H1 (cell line): ENCODE measurements around the gene MEX3D. TPM values are rescaled to one million over a fixed set of nuclear protein-coding genes. Genes with fewer than 3 reads are reported as not detected.
"Not testable (repeated sequence)": the region's sequence is repeated elsewhere in the genome, so short reads cannot be mapped to it uniquely, and the experiment has no call there.

ENCODE experiments used
- CTCF ChIA-PET: fragments of 300-600 bp; sonication (Branson Sonifier 250); formaldehyde crosslinking; loops from one replicate; lab custom pipeline; 2021; ENCODE audit not compliant: partially characterized antibody; lab: Charles Lee
- POLR2A ChIA-PET: fragments of 300-600 bp; sonication (Branson Sonifier 250); formaldehyde crosslinking; loops from one replicate; lab custom pipeline; 2021; ENCODE audit warnings: inconsistent platforms; ENCODE audit not compliant: partially characterized antibody; lab: Charles Lee
- DNase-seq, 2 experiments: peaks; one replicate each; pipeline versions ENCODE4 v3.0.0 to v3.0.0-alpha.2; 2010 to 2022; ENCODE audit warnings: low spot score in 2 of 2, low read depth in 1 of 2, mixed read lengths in 1 of 2
- FAIRE-seq: peaks from 2 replicates; lab custom pipeline; 2011; peaks lifted over from hg19 to GRCh38; lab: Jason Lieb, UNC
- H2AFZ ChIP-seq: 2 replicates; pipeline ENCODE4 v1.8.1; 2012; ENCODE audit warnings: low read length, inconsistent platforms
- H2AK5ac ChIP-seq: 2 replicates; pipeline ENCODE4 v1.6.1; 2013; ENCODE audit warnings: low read depth, low read length
- H2BK120ac ChIP-seq: replicated peaks from 2 replicates; pipeline ENCODE3; 2013; ENCODE audit warnings: low read depth, low read length, inconsistent platforms
- H2BK12ac ChIP-seq: 2 replicates; pipeline ENCODE4 v1.6.1; 2013; ENCODE audit warnings: low read depth, low read length
- H2BK15ac ChIP-seq: 2 replicates; pipeline ENCODE4 v1.6.1; 2013; ENCODE audit warnings: low read length
- H2BK20ac ChIP-seq: 2 replicates; pipeline ENCODE4 v1.6.1; 2013; ENCODE audit warnings: low read length
- H2BK5ac ChIP-seq: 2 replicates; pipeline ENCODE4 v1.6.1; 2013; ENCODE audit warnings: low read depth, low read length
- H3K14ac ChIP-seq: 2 replicates; pipeline ENCODE4 v1.6.1; 2013; ENCODE audit warnings: inconsistent platforms; ENCODE audit not compliant: insufficient read length
- H3K18ac ChIP-seq: 2 replicates; pipeline ENCODE4 v1.6.1; 2013; ENCODE audit warnings: low read length; ENCODE audit errors: extremely low read depth
- H3K23ac ChIP-seq: 2 replicates; pipeline ENCODE4 v1.6.1; 2013; ENCODE audit warnings: inconsistent platforms; ENCODE audit not compliant: insufficient read length
- H3K23me2 ChIP-seq: 2 replicates; pipeline ENCODE4 v1.6.1; 2013; ENCODE audit warnings: low read depth, low read length
- H3K27ac ChIP-seq: 2 replicates; pipeline ENCODE4 v1.6.1; 2011; ENCODE audit warnings: low read depth, low read length, inconsistent platforms
- H3K27me3 ChIP-seq, 4 experiments: replicated peaks in 1 of 4; 1 replicate in 1 of 4; 2 replicates in 3 of 4; pipeline versions ENCODE4 v1.6.1 to v1.8.1; 2011 to 2013; ENCODE audit warnings: low read length in 3 of 4, mild to moderate bottlenecking in 3 of 4, inconsistent platforms in 2 of 4, mixed read lengths in 2 of 4, moderate library complexity in 1 of 4; ENCODE audit not compliant: control insufficient read depth in 3 of 4, insufficient read depth in 3 of 4; ENCODE audit errors: extremely low read depth in 1 of 4
- H3K36me3 ChIP-seq, 4 experiments: 2 replicates each; pipeline versions ENCODE4 v1.6.1 to v1.8.1; 2011 to 2013; ENCODE audit warnings: mild to moderate bottlenecking in 4 of 4, low read length in 3 of 4, moderate library complexity in 2 of 4, control low read depth in 1 of 4, inconsistent platforms in 1 of 4; ENCODE audit not compliant: insufficient read depth in 4 of 4, control insufficient read depth in 2 of 4
- H3K4ac ChIP-seq: replicated peaks from 2 replicates; pipeline ENCODE3; 2013; ENCODE audit warnings: low read length, low read depth, mixed read lengths, inconsistent platforms; ENCODE audit not compliant: insufficient read length
- H3K4me1 ChIP-seq, 4 experiments: replicated peaks in 1 of 4; 1 replicate in 1 of 4; 2 replicates in 3 of 4; pipeline versions ENCODE4 v1.6.1 to v1.8.1; 2011 to 2013; ENCODE audit warnings: low read length in 3 of 4, inconsistent platforms in 2 of 4, mixed read lengths in 1 of 4; ENCODE audit not compliant: insufficient read depth in 4 of 4, control insufficient read depth in 3 of 4
- H3K4me2 ChIP-seq, 2 experiments: 2 replicates each; pipeline versions ENCODE4 v1.6.1 to v1.8.1; 2011 to 2013; ENCODE audit warnings: low read depth in 2 of 2, low read length in 2 of 2, control low read depth in 1 of 2, inconsistent platforms in 1 of 2, mild to moderate bottlenecking in 1 of 2; ENCODE audit not compliant: insufficient read depth in 1 of 2
- H3K4me3 ChIP-seq, 4 experiments: fragments of 200-600, 300-600 bp in 1 of 4; sonication (generic), shearing (Covaris generic), sonication (Bioruptor Twin) in 1 of 4; 2 replicates each; pipeline versions ENCODE4 v1.5.1 to v1.8.1; 2011 to 2016; ENCODE audit warnings: low read length in 4 of 4, low read depth in 3 of 4, control low read depth in 2 of 4, inconsistent platforms in 2 of 4, mild to moderate bottlenecking in 2 of 4, mixed read lengths in 1 of 4, moderate library complexity in 1 of 4; ENCODE audit not compliant: insufficient read depth in 2 of 4; ENCODE audit errors: extremely low read depth in 1 of 4
- H3K56ac ChIP-seq: replicated peaks from 2 replicates; pipeline ENCODE3; 2013; ENCODE audit warnings: low read depth, mild to moderate bottlenecking, mixed read lengths, low read length, inconsistent platforms; ENCODE audit not compliant: insufficient read length
- H3K79me1 ChIP-seq: 2 replicates; pipeline ENCODE4 v1.6.1; 2013; ENCODE audit warnings: low read depth, low read length, control low read depth
- H3K79me2 ChIP-seq, 2 experiments: 2 replicates each; pipeline versions ENCODE4 v1.6.1 to v1.8.1; 2012 to 2013; ENCODE audit warnings: low read length in 2 of 2, mild to moderate bottlenecking in 2 of 2, inconsistent platforms in 1 of 2; ENCODE audit not compliant: insufficient read depth in 2 of 2, control insufficient read depth in 1 of 2
- H3K9ac ChIP-seq, 4 experiments: replicated peaks in 1 of 4; 1 replicate in 1 of 4; 2 replicates in 3 of 4; pipeline versions ENCODE4 v1.6.1 to v1.8.1; 2011 to 2013; ENCODE audit warnings: low read depth in 3 of 4, low read length in 3 of 4, control low read depth in 2 of 4, mild to moderate bottlenecking in 2 of 4, moderate library complexity in 2 of 4, inconsistent platforms in 1 of 4; ENCODE audit errors: extremely low read depth in 1 of 4
- H3K9me3 ChIP-seq, 2 experiments: 2 replicates each; pipeline versions ENCODE4 v1.6.1 to v1.8.1; 2012 to 2013; ENCODE audit warnings: mild to moderate bottlenecking in 2 of 2, moderate library complexity in 2 of 2, control low read depth in 1 of 2, inconsistent platforms in 1 of 2, low read depth in 1 of 2, low read length in 1 of 2, mixed read lengths in 1 of 2; ENCODE audit not compliant: insufficient read depth in 2 of 2
- H4K20me1 ChIP-seq, 2 experiments: replicated peaks in 1 of 2; 2 replicates each; pipeline versions ENCODE3 to v1.8.1; 2011 to 2013; ENCODE audit warnings: inconsistent platforms in 2 of 2, low read length in 2 of 2, mild to moderate bottlenecking in 1 of 2; ENCODE audit not compliant: insufficient read depth in 2 of 2, control insufficient read depth in 1 of 2
- H4K5ac ChIP-seq: 2 replicates; pipeline ENCODE4 v1.6.1; 2013; ENCODE audit warnings: low read length, low read depth, mixed read lengths, inconsistent platforms; ENCODE audit not compliant: insufficient read length
- H4K8ac ChIP-seq: 2 replicates; pipeline ENCODE4 v1.8.0; 2013; ENCODE audit warnings: mild to moderate bottlenecking, moderate library complexity, low read length, inconsistent platforms; ENCODE audit not compliant: insufficient read depth; ENCODE audit errors: extremely low read depth
- H4K91ac ChIP-seq: replicated peaks from 2 replicates; pipeline ENCODE3; 2013; ENCODE audit warnings: low read length, mixed read lengths, inconsistent platforms; ENCODE audit not compliant: insufficient read length
- WGBS, 2 experiments: shearing (Covaris generic) in 1 of 2; methylation state at CpG; one replicate each; pipeline versions ENCODE4 v1.1.6 to v1.1.7; 2013 to 2015; ENCODE audit warnings: low lambda C conversion rate in 2 of 2, mixed read lengths in 2 of 2, inconsistent platforms in 1 of 2, low coverage in 1 of 2, missing lambda C conversion rate in 1 of 2; ENCODE audit not compliant: insufficient replicate concordance in 2 of 2, insufficient coverage in 1 of 2, insufficient read length in 1 of 2; ENCODE audit errors: extremely low coverage in 1 of 2, missing lambda C conversion rate in 1 of 2; 5-methylcytosine and 5-hydroxymethylcytosine counted together
- polyA plus RNA-seq, 7 experiments: library from polyadenylated mRNA; depleted of rRNA in 3 of 7; stranded (reverse) in 5 of 7; unstranded in 2 of 7; fragments of >200 nt in 5 of 7; fragments of 200-250 nt in 2 of 7; gene quantifications; 1 replicate in 5 of 7; 2 replicates in 1 of 7; 4 replicates in 1 of 7; pipeline versions ENCODE4 v1.2.1 to v1.2.3, GENCODE V29; 2011 to 2013; ENCODE audit warnings: missing spikeins in 2 of 7, mixed read lengths in 2 of 7
- total RNA-seq: library from RNA; stranded (reverse); fragmentation: NEBNext Ultra II Directional; extraction: Animal tissue kit (Norgen Biotek cat#: 25700); gene quantifications from 2 replicates; pipeline ENCODE4 v1.2.1, GENCODE V29; 2021

MEX3D gene
- total and polyA plus RNA-seq, 2 of the 8 experiments (the other 6 are each of a cell fraction or from before 2014, with no cell fraction given) = 20.8 to 78.8 TPM

GRCh38 chr19:1519802-1520201 is 48.3 kb downstream of the MEX3D start:
- H3K4me3 ChIP-seq, H4K8ac ChIP-seq, H3K36me3 ChIP-seq, H3K4ac ChIP-seq, DNase-seq, H3K27ac ChIP-seq, H2BK20ac ChIP-seq, H3K23me2 ChIP-seq, H3K23ac ChIP-seq, H3K79me2 ChIP-seq, H4K20me1 ChIP-seq, H3K4me1 ChIP-seq, H3K14ac ChIP-seq, FAIRE-seq, H2AK5ac ChIP-seq, H2BK120ac ChIP-seq, H4K5ac ChIP-seq, H2BK12ac ChIP-seq, H3K56ac ChIP-seq, H3K79me1 ChIP-seq, H3K9ac ChIP-seq, H2AFZ ChIP-seq, H2BK15ac ChIP-seq, H3K4me2 ChIP-seq, H3K9me3 ChIP-seq, H2BK5ac ChIP-seq, H4K91ac ChIP-seq, H3K18ac ChIP-seq: not testable (repeated sequence)
- 82% methylated on average over 8 of the region's 8 CpGs; no CpG with 5 or more reads in 1 of the 2 experiments for WGBS, 2 experiments
- ChIA-PET CTCF (interaction anchor here (0.6 to 1.2 kb wide), 2 partner anchors 17 to 54 kb away, joined by 3 read pairs; no protein-coding TSS in a partner anchor), POLR2A (interaction anchor here (0.8 kb wide), 1 partner anchor 12 kb away, joined by 3 read pairs; no protein-coding TSS in a partner anchor)
- peaks cover 12 to 25% (median 22%) of the 10 kb centered on the region in 4 experiments for H3K27me3 ChIP-seq
